ENCODE measurements around the gene DTWD2.

Gene DTWD2

GRCh38 chr5:118952992-118953651 lies 35.2 kb downstream of the DTWD2 start:
- no peak for TF ChIP-seq CTCF (IDR thresholded peaks at IDR 0.05)

- no peak for TF ChIP-seq CTCF (IDR thresholded peaks at IDR 0.05)
These were observed 42.1 kb downstream of the DTWD2 start for GRCh38 chr5:118946138-118946800.

GRCh38 chr5:118937393-118938061 lies 50.8 kb downstream of the DTWD2 start:
- no peak for TF ChIP-seq CTCF (IDR thresholded peaks at IDR 0.05)

- TF ChIP-seq CTCF (IDR thresholded peaks at IDR 0.05): no peak
These were observed 54.6 kb downstream of the DTWD2 start for GRCh38 chr5:118933703-118934102.

GRCh38 chr5:118931564-118931963 lies 56.8 kb downstream of the DTWD2 start:
- no peak for TF ChIP-seq CTCF (IDR thresholded peaks at IDR 0.05)

- TF ChIP-seq CTCF (IDR thresholded peaks at IDR 0.05): no peak
These were observed 64.3 kb downstream of the DTWD2 start for GRCh38 chr5:118924006-118924389.

- no peak for TF ChIP-seq CTCF (IDR thresholded peaks at IDR 0.05)
These were observed 64.9 kb downstream of the DTWD2 start for GRCh38 chr5:118923295-118924005.

Data from LNCAP (cell line).